DMS 273 (cell line): ENCODE results near the gene MAP3K7CL.
"Not testable (repeated sequence)": the region's sequence is repeated elsewhere in the genome, so short reads cannot be mapped to it uniquely, and the experiment has no call there.

Source experiments
- DNase-seq: peaks from one replicate; lab custom pipeline; 2025; ENCODE audit not compliant: unreplicated experiment; lab: John Stamatoyannopoulos, UW

The MAP3K7CL gene

GRCh38 chr21:29166853-29167252 is 36.4 kb downstream of the MAP3K7CL start:
- DNase-seq, result no peak

- DNase-seq, result not testable (repeated sequence)
Measured at GRCh38 chr21:29167481-29167880, 37.0 kb downstream of the MAP3K7CL start.

DNA sequence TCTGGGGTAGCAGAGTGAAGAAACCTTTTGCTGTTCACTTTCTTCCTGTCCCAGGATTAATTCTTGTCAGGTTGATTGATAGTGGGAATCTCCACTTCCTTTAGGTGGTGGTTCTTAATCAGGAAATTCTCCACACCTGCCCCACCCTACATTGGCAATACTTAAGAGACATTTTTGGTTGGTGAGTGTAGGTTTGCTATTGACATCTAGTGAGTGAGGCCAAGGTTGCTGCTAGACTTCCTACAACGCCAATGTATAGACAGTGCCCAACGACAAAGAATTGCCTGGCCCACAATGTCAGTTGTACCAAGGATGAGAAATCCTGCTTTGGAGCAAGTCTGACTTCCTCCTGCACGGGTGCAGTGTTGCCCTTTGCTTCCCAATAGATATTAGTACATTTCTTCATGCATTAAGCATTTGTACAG is 38.5 kb downstream of the MAP3K7CL start:
- no peak for DNase-seq

DNA sequence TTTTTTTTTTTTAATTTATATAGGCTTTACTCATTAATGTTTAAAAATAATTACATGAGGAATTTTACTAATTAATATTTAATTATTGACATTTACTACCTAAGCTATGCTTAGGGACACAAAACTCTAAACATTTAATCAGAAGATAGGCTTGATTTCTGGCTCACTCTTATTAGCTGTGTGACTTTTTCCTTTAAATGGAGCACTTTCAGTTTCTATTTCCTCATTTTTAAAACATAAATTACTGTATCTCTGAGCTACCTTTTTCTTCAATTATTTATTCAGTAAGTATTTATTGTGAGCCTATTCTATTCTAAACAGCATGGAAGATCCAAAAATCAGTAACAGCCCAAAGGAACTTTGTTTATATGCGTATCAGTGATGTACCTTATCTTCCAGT is 40.5 kb downstream of the MAP3K7CL start:
- DNase-seq, result no peak

DNA sequence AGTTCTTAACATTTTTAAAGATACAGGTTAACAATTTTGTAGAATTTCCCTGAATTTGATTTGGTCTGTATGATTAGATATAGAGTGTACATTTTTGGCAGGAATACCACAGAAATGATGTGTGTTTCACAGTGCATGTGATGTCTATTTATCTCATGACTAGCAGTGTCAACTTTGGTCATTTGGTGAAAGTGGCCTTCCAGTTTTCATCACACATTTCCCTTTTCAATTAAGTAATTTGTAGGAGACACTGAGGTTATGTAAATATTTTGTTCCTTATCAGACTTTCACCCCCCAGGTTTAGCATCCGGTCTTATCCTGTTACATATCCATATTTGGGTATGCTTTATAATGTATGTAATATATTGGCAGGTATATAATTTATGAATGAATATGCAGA is 41.8 kb downstream of the MAP3K7CL start:
- no peak for DNase-seq

DNA sequence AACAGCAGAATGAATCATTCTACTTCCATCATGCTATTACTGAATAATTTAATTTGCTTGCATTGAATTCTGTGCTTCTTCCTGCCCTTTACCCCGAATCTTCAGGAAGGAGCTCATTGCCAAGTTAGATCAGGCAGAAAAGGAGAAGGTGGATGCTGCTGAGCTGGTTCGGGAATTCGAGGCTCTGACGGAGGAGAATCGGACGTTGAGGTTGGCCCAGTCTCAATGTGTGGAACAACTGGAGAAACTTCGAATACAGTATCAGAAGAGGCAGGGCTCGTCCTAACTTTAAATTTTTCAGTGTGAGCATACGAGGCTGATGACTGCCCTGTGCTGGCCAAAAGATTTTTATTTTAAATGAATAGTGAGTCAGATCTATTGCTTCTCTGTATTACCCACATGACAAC is 44.2 kb downstream of the MAP3K7CL start:
- DNase-seq, result no peak

- no peak for DNase-seq
Measured at GRCh38 chr21:29175408-29176134, 45.1 kb downstream of the MAP3K7CL start.

DNA sequence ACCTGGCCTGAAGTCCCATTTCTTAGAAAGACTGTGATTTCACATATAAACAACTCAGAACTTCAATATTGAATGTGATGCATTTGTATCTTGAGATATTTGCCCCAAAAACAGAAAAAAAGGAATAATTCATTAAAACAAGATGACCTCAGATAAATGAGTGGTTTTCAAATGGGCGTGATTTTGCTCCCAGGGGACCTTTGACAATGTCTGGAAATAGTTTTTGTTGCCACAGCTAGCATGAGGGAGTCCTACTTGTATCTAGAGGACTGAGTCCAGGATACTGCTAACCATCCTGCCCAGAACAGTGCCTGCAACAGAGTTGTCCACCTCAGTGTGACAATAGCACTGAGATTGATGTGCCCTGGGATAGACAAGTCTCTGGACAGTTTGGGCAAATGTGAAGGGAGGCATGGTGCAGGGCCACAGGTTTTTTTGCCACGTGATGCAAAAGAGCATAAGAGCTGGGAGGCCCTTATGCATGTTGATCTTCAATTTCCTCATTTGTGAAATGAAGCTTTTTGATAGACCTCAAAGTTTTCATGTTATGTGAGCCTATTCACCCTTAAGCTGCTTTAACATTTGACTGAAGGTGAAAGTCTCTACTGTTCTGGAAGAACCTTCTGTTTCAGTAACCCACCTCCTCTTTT is 46.2 kb downstream of the MAP3K7CL start:
- DNase-seq, result no peak

- no peak for DNase-seq
Measured at GRCh38 chr21:29177800-29178199, 47.4 kb downstream of the MAP3K7CL start.

DNA sequence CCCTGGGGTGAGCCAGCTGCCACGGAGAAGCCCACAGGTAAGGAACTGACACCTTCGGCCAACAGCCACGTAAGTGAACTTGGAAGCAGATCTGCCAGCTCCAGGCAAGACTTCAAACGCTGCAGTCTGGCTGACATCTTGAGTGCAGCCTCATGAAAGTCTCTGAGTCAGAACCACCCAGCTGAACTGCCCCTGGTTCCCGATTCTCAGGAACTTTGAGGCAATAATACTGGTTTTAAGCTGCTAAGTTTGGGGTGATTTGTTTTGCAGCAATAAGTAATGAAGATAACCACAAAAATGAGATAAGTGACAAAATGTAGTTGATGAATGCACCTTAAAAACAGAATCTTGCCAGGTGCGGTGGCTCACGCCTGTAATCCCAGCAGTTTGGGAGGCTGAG is 48.5 kb downstream of the MAP3K7CL start:
- no peak for DNase-seq

DNA sequence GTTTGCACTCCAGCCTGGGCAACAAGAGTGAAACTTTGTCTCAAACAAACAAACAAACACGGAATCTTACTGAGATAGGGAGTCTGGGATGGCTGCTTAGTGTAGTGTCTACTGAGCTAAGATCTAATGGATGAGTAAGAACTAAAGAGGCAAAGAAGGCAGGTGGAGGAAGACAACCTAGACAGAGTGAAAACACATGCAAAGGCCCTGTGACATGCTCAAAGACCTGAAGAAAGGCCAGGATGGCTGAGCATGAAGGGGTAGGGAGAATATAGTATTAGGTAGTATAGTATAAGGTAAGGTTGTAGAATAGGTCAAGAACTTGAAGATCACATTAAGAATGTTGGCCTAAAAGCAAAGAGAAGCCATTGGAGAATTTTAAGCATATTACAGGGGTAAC is 49.1 kb downstream of the MAP3K7CL start:
- no peak for DNase-seq

GRCh38 chr21:29181799-29182470 is 51.5 kb downstream of the MAP3K7CL start:
- DNase-seq, result peak; percentile 10

GRCh38 chr21:29182691-29183092 is 52.2 kb downstream of the MAP3K7CL start:
- DNase-seq, result no peak

- DNase-seq, result no peak
Measured at GRCh38 chr21:29184037-29184436, 53.6 kb downstream of the MAP3K7CL start.

- DNase-seq, result no peak
Measured at GRCh38 chr21:29185172-29185571, 54.7 kb downstream of the MAP3K7CL start.

- DNase-seq, result no peak
Measured at GRCh38 chr21:29185633-29186032, 55.2 kb downstream of the MAP3K7CL start.

DNA sequence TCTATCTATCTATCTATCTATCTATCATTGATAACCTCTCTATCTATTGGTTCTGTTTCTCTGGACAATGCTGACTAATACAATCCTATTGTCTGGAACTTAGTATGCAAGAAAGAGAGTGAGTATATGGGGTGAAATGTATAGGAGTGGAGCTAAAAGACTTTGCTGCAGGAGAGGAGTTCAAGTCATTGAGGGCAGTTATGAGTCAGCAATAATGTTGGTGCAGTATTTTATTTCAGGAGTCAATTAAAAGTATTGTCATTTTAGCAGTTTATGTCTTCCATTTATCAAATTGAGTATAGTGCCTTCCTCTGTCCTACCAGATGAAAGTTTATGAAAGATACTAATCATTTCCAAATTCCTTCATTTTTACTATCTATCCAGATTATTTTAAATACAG is 55.8 kb downstream of the MAP3K7CL start:
- no peak for DNase-seq

DNA sequence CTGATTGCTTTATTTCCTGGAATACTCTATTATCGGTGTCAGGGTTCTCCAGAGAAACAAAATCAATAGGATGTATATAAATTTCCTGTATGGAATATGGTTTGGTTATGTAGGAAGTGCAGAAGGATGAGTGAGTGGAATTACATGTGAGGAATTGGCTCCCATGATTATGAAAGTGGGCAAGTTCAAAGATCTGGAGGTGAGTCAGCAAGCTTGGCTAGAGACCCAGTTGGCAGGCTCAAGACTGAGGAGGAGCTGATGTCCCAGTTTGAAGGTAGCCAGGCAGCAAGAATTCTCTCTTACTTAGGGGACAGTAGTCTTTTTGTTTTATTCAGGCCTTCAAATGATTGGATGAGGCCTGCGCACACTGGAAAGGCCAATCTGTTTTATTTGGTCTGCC is 57.5 kb downstream of the MAP3K7CL start:
- peak; percentile 33 for DNase-seq

DNA sequence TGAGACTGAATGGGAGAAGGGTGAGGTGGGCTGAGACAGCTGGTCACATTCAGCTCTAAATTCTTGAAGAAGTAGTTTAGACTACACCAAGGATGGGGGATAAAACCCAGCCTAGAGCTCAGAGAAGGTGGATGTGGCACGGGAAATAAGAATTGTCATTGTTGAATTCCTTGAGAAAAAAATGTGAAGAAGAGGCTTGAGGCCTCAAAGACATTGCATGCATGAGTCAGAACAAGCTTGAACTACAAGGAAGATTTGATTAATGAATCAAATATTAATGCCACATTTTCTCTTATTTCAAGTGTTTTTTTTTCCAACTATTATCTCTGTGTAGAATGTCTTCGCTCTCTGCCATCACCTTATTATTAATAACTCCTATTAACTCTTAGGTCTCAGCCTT is 58.9 kb downstream of the MAP3K7CL start:
- DNase-seq, result no peak

GRCh38 chr21:29190923-29191331 is 60.5 kb downstream of the MAP3K7CL start:
- peak; percentile 81 for DNase-seq

DNA sequence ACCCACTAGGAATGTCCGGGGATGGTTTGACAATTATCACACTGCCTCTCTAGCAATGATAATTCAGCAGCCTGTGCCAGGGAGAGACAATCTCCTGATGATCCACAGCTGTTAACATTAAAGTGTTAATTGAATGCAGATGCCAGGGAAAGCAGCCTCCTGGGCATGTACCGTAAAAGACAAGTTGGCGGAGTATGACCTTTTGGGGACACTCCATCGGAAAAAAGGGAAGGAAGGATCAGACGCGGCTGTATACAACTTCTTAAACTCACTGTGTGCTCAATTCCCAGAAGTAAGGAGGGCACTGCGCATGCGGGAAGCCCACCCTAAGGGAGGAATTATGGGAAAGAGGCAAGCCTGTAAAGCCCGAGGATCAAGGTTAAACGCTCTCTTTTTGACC is 62.6 kb downstream of the MAP3K7CL start:
- peak; percentile 16 for DNase-seq

DNA sequence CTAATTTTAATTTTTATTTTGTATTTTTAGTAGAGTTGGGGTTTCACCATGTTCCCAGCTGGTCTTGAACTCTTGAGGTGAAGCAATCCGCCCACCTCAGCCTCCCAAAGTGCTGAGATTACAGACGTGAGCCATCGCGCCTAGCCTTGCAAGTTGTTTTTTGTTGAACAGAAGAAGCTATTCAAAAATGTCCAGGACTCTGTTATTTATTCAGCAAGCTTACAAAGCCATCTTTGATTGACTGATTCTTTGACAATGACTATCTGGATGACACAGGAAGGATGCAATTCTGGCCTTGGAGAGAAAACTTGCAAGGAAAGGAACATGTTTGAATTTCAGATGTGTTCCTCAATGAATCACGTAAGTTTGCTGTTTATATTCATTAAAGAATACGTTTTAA is 63.5 kb downstream of the MAP3K7CL start:
- DNase-seq, result no peak
